GM19035 (cell line): ENCODE results near the gene ID3.
"Not testable (repeated sequence)": the region's sequence is repeated elsewhere in the genome, so short reads cannot be mapped to it uniquely, and the experiment has no call there.

Experiments used
- ATAC-seq: cut with Tn5 transposase; IDR thresholded peaks from one replicate; pipeline ENCODE4 v1.9.1; 2021; ENCODE audit not compliant: unreplicated experiment

ID3 gene

GRCh38 chr1:23589585-23589986 is 30.3 kb upstream of the ID3 start:
- ATAC-seq: no peak

- ATAC-seq: no peak
These were observed 29.6 kb upstream of the ID3 start for GRCh38 chr1:23588749-23589548.

- no peak for ATAC-seq
These were observed 26.2 kb upstream of the ID3 start for GRCh38 chr1:23585321-23586022.

GRCh38 chr1:23583727-23584126 is 24.4 kb upstream of the ID3 start:
- ATAC-seq: not testable (repeated sequence)

GRCh38 chr1:23582820-23583219 is 23.5 kb upstream of the ID3 start:
- ATAC-seq: no peak

GRCh38 chr1:23581219-23581618 is 21.9 kb upstream of the ID3 start:
- ATAC-seq: no peak

- ATAC-seq: no peak
These were observed 19.7 kb upstream of the ID3 start for GRCh38 chr1:23578997-23579363.

GRCh38 chr1:23578311-23578996 is 19.2 kb upstream of the ID3 start:
- ATAC-seq: no peak

- ATAC-seq: peak; percentile 88
These were observed 18.0 kb upstream of the ID3 start for GRCh38 chr1:23577056-23578004.

GRCh38 chr1:23576338-23577055 is 17.2 kb upstream of the ID3 start:
- no peak for ATAC-seq

- no peak for ATAC-seq
These were observed 16.0 kb upstream of the ID3 start for GRCh38 chr1:23575226-23575810.

- no peak for ATAC-seq
These were observed 15.0 kb upstream of the ID3 start for GRCh38 chr1:23574265-23574754.

GRCh38 chr1:23573574-23574182 is 14.4 kb upstream of the ID3 start:
- ATAC-seq: no peak

- ATAC-seq: no peak
These were observed 12.2 kb upstream of the ID3 start for GRCh38 chr1:23571465-23571864.

GRCh38 chr1:23570001-23570691 is 10.8 kb upstream of the ID3 start:
- ATAC-seq: no peak

- ATAC-seq: no peak
These were observed 9.5 kb upstream of the ID3 start for GRCh38 chr1:23568608-23569383.

GRCh38 chr1:23567996-23568607 is 8.8 kb upstream of the ID3 start:
- ATAC-seq: no peak

GRCh38 chr1:23567629-23567995 is 8.3 kb upstream of the ID3 start:
- ATAC-seq: no peak
